H1 (cell line): ENCODE results near the gene UBALD1. TPM values are rescaled to one million over a fixed set of nuclear protein-coding genes. Genes with fewer than 3 reads are reported as not detected.

ENCODE experiments used
- CTCF ChIA-PET: fragments of 300-600 bp; sonication (Branson Sonifier 250); formaldehyde crosslinking; loops from one replicate; lab custom pipeline; 2021; ENCODE audit not compliant: partially characterized antibody; lab: Charles Lee
- POLR2A ChIA-PET: fragments of 300-600 bp; sonication (Branson Sonifier 250); formaldehyde crosslinking; loops from one replicate; lab custom pipeline; 2021; ENCODE audit warnings: inconsistent platforms; ENCODE audit not compliant: partially characterized antibody; lab: Charles Lee
- DNase-seq, 2 experiments: peaks; one replicate each; pipeline versions ENCODE4 v3.0.0 to v3.0.0-alpha.2; 2010 to 2022; ENCODE audit warnings: low spot score in 2 of 2, low read depth in 1 of 2, mixed read lengths in 1 of 2
- FAIRE-seq: peaks from 2 replicates; lab custom pipeline; 2011; peaks lifted over from hg19 to GRCh38; lab: Jason Lieb, UNC
- H2AFZ ChIP-seq: 2 replicates; pipeline ENCODE4 v1.8.1; 2012; ENCODE audit warnings: low read length, inconsistent platforms
- H2AK5ac ChIP-seq: 2 replicates; pipeline ENCODE4 v1.6.1; 2013; ENCODE audit warnings: low read depth, low read length
- H2BK120ac ChIP-seq: replicated peaks from 2 replicates; pipeline ENCODE3; 2013; ENCODE audit warnings: low read depth, low read length, inconsistent platforms
- H2BK12ac ChIP-seq: 2 replicates; pipeline ENCODE4 v1.6.1; 2013; ENCODE audit warnings: low read depth, low read length
- H2BK15ac ChIP-seq: 2 replicates; pipeline ENCODE4 v1.6.1; 2013; ENCODE audit warnings: low read length
- H2BK20ac ChIP-seq: 2 replicates; pipeline ENCODE4 v1.6.1; 2013; ENCODE audit warnings: low read length
- H2BK5ac ChIP-seq: 2 replicates; pipeline ENCODE4 v1.6.1; 2013; ENCODE audit warnings: low read depth, low read length
- H3K14ac ChIP-seq: 2 replicates; pipeline ENCODE4 v1.6.1; 2013; ENCODE audit warnings: inconsistent platforms; ENCODE audit not compliant: insufficient read length
- H3K18ac ChIP-seq: 2 replicates; pipeline ENCODE4 v1.6.1; 2013; ENCODE audit warnings: low read length; ENCODE audit errors: extremely low read depth
- H3K23ac ChIP-seq: 2 replicates; pipeline ENCODE4 v1.6.1; 2013; ENCODE audit warnings: inconsistent platforms; ENCODE audit not compliant: insufficient read length
- H3K23me2 ChIP-seq: 2 replicates; pipeline ENCODE4 v1.6.1; 2013; ENCODE audit warnings: low read depth, low read length
- H3K27ac ChIP-seq: 2 replicates; pipeline ENCODE4 v1.6.1; 2011; ENCODE audit warnings: low read depth, low read length, inconsistent platforms
- H3K27me3 ChIP-seq, 4 experiments: replicated peaks in 1 of 4; 1 replicate in 1 of 4; 2 replicates in 3 of 4; pipeline versions ENCODE4 v1.6.1 to v1.8.1; 2011 to 2013; ENCODE audit warnings: low read length in 3 of 4, mild to moderate bottlenecking in 3 of 4, inconsistent platforms in 2 of 4, mixed read lengths in 2 of 4, moderate library complexity in 1 of 4; ENCODE audit not compliant: control insufficient read depth in 3 of 4, insufficient read depth in 3 of 4; ENCODE audit errors: extremely low read depth in 1 of 4
- H3K36me3 ChIP-seq, 4 experiments: 2 replicates each; pipeline versions ENCODE4 v1.6.1 to v1.8.1; 2011 to 2013; ENCODE audit warnings: mild to moderate bottlenecking in 4 of 4, low read length in 3 of 4, moderate library complexity in 2 of 4, control low read depth in 1 of 4, inconsistent platforms in 1 of 4; ENCODE audit not compliant: insufficient read depth in 4 of 4, control insufficient read depth in 2 of 4
- H3K4ac ChIP-seq: replicated peaks from 2 replicates; pipeline ENCODE3; 2013; ENCODE audit warnings: low read length, low read depth, mixed read lengths, inconsistent platforms; ENCODE audit not compliant: insufficient read length
- H3K4me1 ChIP-seq, 4 experiments: replicated peaks in 1 of 4; 1 replicate in 1 of 4; 2 replicates in 3 of 4; pipeline versions ENCODE4 v1.6.1 to v1.8.1; 2011 to 2013; ENCODE audit warnings: low read length in 3 of 4, inconsistent platforms in 2 of 4, mixed read lengths in 1 of 4; ENCODE audit not compliant: insufficient read depth in 4 of 4, control insufficient read depth in 3 of 4
- H3K4me2 ChIP-seq, 2 experiments: 2 replicates each; pipeline versions ENCODE4 v1.6.1 to v1.8.1; 2011 to 2013; ENCODE audit warnings: low read depth in 2 of 2, low read length in 2 of 2, control low read depth in 1 of 2, inconsistent platforms in 1 of 2, mild to moderate bottlenecking in 1 of 2; ENCODE audit not compliant: insufficient read depth in 1 of 2
- H3K4me3 ChIP-seq, 4 experiments: fragments of 200-600, 300-600 bp in 1 of 4; sonication (generic), shearing (Covaris generic), sonication (Bioruptor Twin) in 1 of 4; 2 replicates each; pipeline versions ENCODE4 v1.5.1 to v1.8.1; 2011 to 2016; ENCODE audit warnings: low read length in 4 of 4, low read depth in 3 of 4, control low read depth in 2 of 4, inconsistent platforms in 2 of 4, mild to moderate bottlenecking in 2 of 4, mixed read lengths in 1 of 4, moderate library complexity in 1 of 4; ENCODE audit not compliant: insufficient read depth in 2 of 4; ENCODE audit errors: extremely low read depth in 1 of 4
- H3K56ac ChIP-seq: replicated peaks from 2 replicates; pipeline ENCODE3; 2013; ENCODE audit warnings: low read depth, mild to moderate bottlenecking, mixed read lengths, low read length, inconsistent platforms; ENCODE audit not compliant: insufficient read length
- H3K79me1 ChIP-seq: 2 replicates; pipeline ENCODE4 v1.6.1; 2013; ENCODE audit warnings: low read depth, low read length, control low read depth
- H3K79me2 ChIP-seq, 2 experiments: 2 replicates each; pipeline versions ENCODE4 v1.6.1 to v1.8.1; 2012 to 2013; ENCODE audit warnings: low read length in 2 of 2, mild to moderate bottlenecking in 2 of 2, inconsistent platforms in 1 of 2; ENCODE audit not compliant: insufficient read depth in 2 of 2, control insufficient read depth in 1 of 2
- H3K9ac ChIP-seq, 4 experiments: replicated peaks in 1 of 4; 1 replicate in 1 of 4; 2 replicates in 3 of 4; pipeline versions ENCODE4 v1.6.1 to v1.8.1; 2011 to 2013; ENCODE audit warnings: low read depth in 3 of 4, low read length in 3 of 4, control low read depth in 2 of 4, mild to moderate bottlenecking in 2 of 4, moderate library complexity in 2 of 4, inconsistent platforms in 1 of 4; ENCODE audit errors: extremely low read depth in 1 of 4
- H3K9me3 ChIP-seq, 2 experiments: 2 replicates each; pipeline versions ENCODE4 v1.6.1 to v1.8.1; 2012 to 2013; ENCODE audit warnings: mild to moderate bottlenecking in 2 of 2, moderate library complexity in 2 of 2, control low read depth in 1 of 2, inconsistent platforms in 1 of 2, low read depth in 1 of 2, low read length in 1 of 2, mixed read lengths in 1 of 2; ENCODE audit not compliant: insufficient read depth in 2 of 2
- H4K20me1 ChIP-seq, 2 experiments: replicated peaks in 1 of 2; 2 replicates each; pipeline versions ENCODE3 to v1.8.1; 2011 to 2013; ENCODE audit warnings: inconsistent platforms in 2 of 2, low read length in 2 of 2, mild to moderate bottlenecking in 1 of 2; ENCODE audit not compliant: insufficient read depth in 2 of 2, control insufficient read depth in 1 of 2
- H4K5ac ChIP-seq: 2 replicates; pipeline ENCODE4 v1.6.1; 2013; ENCODE audit warnings: low read length, low read depth, mixed read lengths, inconsistent platforms; ENCODE audit not compliant: insufficient read length
- H4K8ac ChIP-seq: 2 replicates; pipeline ENCODE4 v1.8.0; 2013; ENCODE audit warnings: mild to moderate bottlenecking, moderate library complexity, low read length, inconsistent platforms; ENCODE audit not compliant: insufficient read depth; ENCODE audit errors: extremely low read depth
- H4K91ac ChIP-seq: replicated peaks from 2 replicates; pipeline ENCODE3; 2013; ENCODE audit warnings: low read length, mixed read lengths, inconsistent platforms; ENCODE audit not compliant: insufficient read length
- BCL11A ChIP-seq, 2 experiments: IDR thresholded peaks; one replicate each; pipeline ENCODE4 v1.6.1; 2011; ENCODE audit warnings: low read depth in 2 of 2, low read length in 2 of 2, mild to moderate bottlenecking in 2 of 2
- CHD1 ChIP-seq: IDR thresholded peaks from 2 replicates; pipeline ENCODE4 v1.6.1; 2012; ENCODE audit warnings: low read depth, low read length, improper control_type of control experiment
- EZH2 ChIP-seq: fragments of 200-600 bp; sonication (generic); IDR thresholded peaks from 2 replicates; pipeline ENCODE4 v1.7.1; 2012; ENCODE audit warnings: low read depth, mild to moderate bottlenecking, moderate library complexity, low read length, inconsistent platforms; ENCODE audit not compliant: severe bottlenecking
- GABPA ChIP-seq: IDR thresholded peaks from 2 replicates; pipeline ENCODE4 v1.6.1; 2011; ENCODE audit warnings: mild to moderate bottlenecking, low read length, moderate library complexity, borderline replicate concordance; ENCODE audit not compliant: insufficient read depth
- KDM4A ChIP-seq: IDR thresholded peaks from one replicate; pipeline ENCODE4 v1.7.1; 2012; ENCODE audit warnings: low read depth, mild to moderate bottlenecking, moderate library complexity, low read length, inconsistent platforms; ENCODE audit not compliant: severe bottlenecking
- KDM5A ChIP-seq: fragments of 200-600 bp; IDR thresholded peaks from 2 replicates; pipeline ENCODE4 v1.7.1; 2012; ENCODE audit warnings: mild to moderate bottlenecking, low read length, inconsistent platforms, mixed read lengths
- PHF8 ChIP-seq: fragments of 200-600 bp; sonication (generic); conservative IDR thresholded peaks from 2 replicates; pipeline ENCODE4 v1.7.1; 2012; ENCODE audit warnings: low read depth, mild to moderate bottlenecking, inconsistent platforms, low read length, moderate library complexity
- POLR2AphosphoS5 ChIP-seq: IDR thresholded peaks from 2 replicates; pipeline ENCODE4 v1.6.1; 2011; ENCODE audit warnings: low read depth, low read length
- SP1 ChIP-seq: IDR thresholded peaks from 2 replicates; pipeline ENCODE4 v1.6.1; 2011; ENCODE audit warnings: low read depth, low read length
- TBP ChIP-seq: IDR thresholded peaks from 2 replicates; pipeline ENCODE4 v1.6.1; 2011; ENCODE audit warnings: low read depth, low read length, improper control_type of control experiment
- WGBS, 2 experiments: shearing (Covaris generic) in 1 of 2; methylation state at CpG; one replicate each; pipeline versions ENCODE4 v1.1.6 to v1.1.7; 2013 to 2015; ENCODE audit warnings: low lambda C conversion rate in 2 of 2, mixed read lengths in 2 of 2, inconsistent platforms in 1 of 2, low coverage in 1 of 2, missing lambda C conversion rate in 1 of 2; ENCODE audit not compliant: insufficient replicate concordance in 2 of 2, insufficient coverage in 1 of 2, insufficient read length in 1 of 2; ENCODE audit errors: extremely low coverage in 1 of 2, missing lambda C conversion rate in 1 of 2; 5-methylcytosine and 5-hydroxymethylcytosine counted together
- polyA plus RNA-seq, 7 experiments: library from polyadenylated mRNA; depleted of rRNA in 3 of 7; stranded (reverse) in 5 of 7; unstranded in 2 of 7; fragments of >200 nt in 5 of 7; fragments of 200-250 nt in 2 of 7; gene quantifications; 1 replicate in 5 of 7; 2 replicates in 1 of 7; 4 replicates in 1 of 7; pipeline versions ENCODE4 v1.2.1 to v1.2.3, GENCODE V29; 2011 to 2013; ENCODE audit warnings: missing spikeins in 2 of 7, mixed read lengths in 2 of 7
- total RNA-seq: library from RNA; stranded (reverse); fragmentation: NEBNext Ultra II Directional; extraction: Animal tissue kit (Norgen Biotek cat#: 25700); gene quantifications from 2 replicates; pipeline ENCODE4 v1.2.1, GENCODE V29; 2021
- TF ChIP-seq, protein P1 (sequence below): IDR thresholded peaks from 2 replicates; pipeline ENCODE4 v1.6.1; 2012; ENCODE audit warnings: inconsistent platforms
- TF ChIP-seq, protein P2 (sequence below): IDR thresholded peaks from 2 replicates; pipeline ENCODE4 v1.6.1; 2011; ENCODE audit warnings: low read depth, mild to moderate bottlenecking, low read length; ENCODE audit not compliant: insufficient read depth

Gene UBALD1
- total and polyA plus RNA-seq, 2 of the 8 experiments (the other 6 are each of a cell fraction or from before 2014, with no cell fraction given) = 28.6 to 62.0 TPM

DNA sequence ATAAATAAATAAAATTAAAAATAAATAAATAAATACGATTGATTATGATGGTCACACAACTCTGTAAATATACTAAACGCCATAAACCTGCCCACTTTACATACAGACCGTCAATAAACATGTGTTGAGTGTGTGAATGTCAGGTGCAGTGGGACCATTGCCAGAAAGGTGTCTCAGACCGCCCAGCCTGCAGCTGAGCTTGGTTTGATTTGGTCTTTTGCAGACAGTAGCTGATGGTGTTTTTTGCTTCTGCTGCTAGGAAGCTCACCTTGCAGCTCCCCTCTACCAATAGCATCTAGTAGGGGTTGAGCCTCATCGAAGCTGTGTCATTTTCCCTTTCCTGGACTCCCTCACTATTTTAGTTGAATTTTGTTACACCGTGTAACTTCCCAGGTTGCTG, 23.5 kb downstream of the UBALD1 start:
- no peak overlapping the region for H4K91ac ChIP-seq
- H3K9me3 ChIP-seq = peaks cover 8% of the 10 kb centered on the region in 2 experiments; a peak in 3 of 4 replicates
- CTCF ChIA-PET = interaction anchor here (0.5 to 8.9 kb wide), 8 partner anchors 11 to 82 kb away, joined by 3 to 157 read pairs (median 6); no protein-coding TSS in a partner anchor
- no peak overlapping the region for H2BK5ac ChIP-seq
- peaks cover 0 to 18% (median 10%) of the 10 kb centered on the region in 4 experiments; a peak in 6 of 7 replicates for H3K4me1 ChIP-seq
- POLR2A ChIA-PET = interaction anchor here (1.0 to 12.8 kb wide), 3 partner anchors 12 to 59 kb away, joined by 3 to 126 read pairs (median 7); partner anchors contain the start of gene UBALD1
- DNase-seq (no peak), FAIRE-seq (peak; percentile 39)
- H3K23ac ChIP-seq = no peak overlapping the region
- H3K36me3 ChIP-seq = no peaks in the 10 kb centered on the region
- H3K27ac ChIP-seq = no peak overlapping the region
- H3K79me2 ChIP-seq = no peaks in the 10 kb centered on the region
- H4K5ac ChIP-seq = no peak overlapping the region
- no peak overlapping the region for H2BK12ac ChIP-seq
- no peak overlapping the region for H4K8ac ChIP-seq
- no peak overlapping the region for H2BK120ac ChIP-seq
- no peak overlapping the region for H2BK20ac ChIP-seq
- no peak overlapping the region for H3K14ac ChIP-seq
- no peaks in the 10 kb centered on the region for H3K79me1 ChIP-seq
- H3K4ac ChIP-seq = no peak overlapping the region
- H2AFZ ChIP-seq = no peak overlapping the region
- no peak overlapping the region for H3K4me2 ChIP-seq
- H3K27me3 ChIP-seq = no peaks in the 10 kb centered on the region; a peak in 1 of 7 replicates
- no peaks in the 10 kb centered on the region for H4K20me1 ChIP-seq
- no peak overlapping the region for H2BK15ac ChIP-seq
- no peak overlapping the region for H2AK5ac ChIP-seq
- H3K23me2 ChIP-seq = no peaks in the 10 kb centered on the region
- H3K18ac ChIP-seq = no peak overlapping the region
- WGBS, 2 experiments = 90% methylated on average over 6 of the region's 6 CpGs; no CpG with 5 or more reads in 1 of the 2 experiments
- H3K4me3 ChIP-seq = no peak overlapping the region
- H3K9ac ChIP-seq = no peak overlapping the region
- no peak overlapping the region for H3K56ac ChIP-seq
- no peak for TF ChIP-seq PHF8
- no peak for TF ChIP-seq EZH2
- no peak for TF ChIP-seq BCL11A (IDR thresholded peaks at IDR 0.05; ENCODE audit: low read depth in 2 of 2, low read length in 2 of 2)
- TF ChIP-seq, protein P1, sequence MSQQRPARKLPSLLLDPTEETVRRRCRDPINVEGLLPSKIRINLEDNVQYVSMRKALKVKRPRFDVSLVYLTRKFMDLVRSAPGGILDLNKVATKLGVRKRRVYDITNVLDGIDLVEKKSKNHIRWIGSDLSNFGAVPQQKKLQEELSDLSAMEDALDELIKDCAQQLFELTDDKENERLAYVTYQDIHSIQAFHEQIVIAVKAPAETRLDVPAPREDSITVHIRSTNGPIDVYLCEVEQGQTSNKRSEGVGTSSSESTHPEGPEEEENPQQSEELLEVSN = no peak
- TF ChIP-seq, protein P2, sequence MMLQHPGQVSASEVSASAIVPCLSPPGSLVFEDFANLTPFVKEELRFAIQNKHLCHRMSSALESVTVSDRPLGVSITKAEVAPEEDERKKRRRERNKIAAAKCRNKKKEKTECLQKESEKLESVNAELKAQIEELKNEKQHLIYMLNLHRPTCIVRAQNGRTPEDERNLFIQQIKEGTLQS = no peak
- TF ChIP-seq KDM4A = no peak
- no peak for TF ChIP-seq KDM5A
- TF ChIP-seq GABPA = no peak
- no peak for TF ChIP-seq SP1
- TF ChIP-seq TBP = no peak
- TF ChIP-seq CHD1 = no peak
- TF ChIP-seq POLR2AphosphoS5 = no peak
